Chondrocyte (in vitro differentiated cells): ENCODE results near the gene UBE2U. TPM values are rescaled to one million over a fixed set of nuclear protein-coding genes. Genes with fewer than 3 reads are reported as not detected.

Source experiments
- DNase-seq: peaks from one replicate; pipeline ENCODE4 v3.0.0; 2021; ENCODE audit warnings: mixed read lengths, low spot score
- H3K27ac Mint-ChIP-seq: one replicate; pipeline ENCODE4 v1.8.0; 2021; ENCODE audit warnings: mild to moderate bottlenecking, moderate library complexity, mixed read lengths; ENCODE audit not compliant: unreplicated experiment
- H3K27me3 Mint-ChIP-seq: 2 replicates; pipeline ENCODE4 v1.8.0; 2021; ENCODE audit warnings: low read depth, mixed read lengths
- H3K36me3 Mint-ChIP-seq: 2 replicates; pipeline ENCODE4 v1.8.0; 2021; ENCODE audit warnings: low read depth, mixed read lengths
- H3K4me1 Mint-ChIP-seq: 2 replicates; pipeline ENCODE4 v1.8.0; 2021; ENCODE audit warnings: low read depth, mild to moderate bottlenecking, mixed read lengths
- H3K4me3 Mint-ChIP-seq: one replicate; pipeline ENCODE4 v1.8.0; 2021; ENCODE audit warnings: mild to moderate bottlenecking, moderate library complexity, mixed read lengths; ENCODE audit not compliant: unreplicated experiment
- H3K9me3 Mint-ChIP-seq: 2 replicates; pipeline ENCODE4 v1.8.0; 2021; ENCODE audit warnings: low read depth, mixed read lengths
- total RNA-seq: library from RNA; stranded (reverse); gene quantifications from 3 replicates; pipeline ENCODE4 v1.2.1, GENCODE V29; 2021
- TF ChIP-seq, protein P1 (sequence below): fragments of 200-600 bp; sonication (generic); IDR thresholded peaks from 2 replicates; pipeline ENCODE4 v1.5.0; 2021; ENCODE audit warnings: antibody characterized with exemption, mild to moderate bottlenecking, moderate library complexity

UBE2U gene
- total RNA-seq, 1 donor from 2014 or later: 0.27 TPM

DNA sequence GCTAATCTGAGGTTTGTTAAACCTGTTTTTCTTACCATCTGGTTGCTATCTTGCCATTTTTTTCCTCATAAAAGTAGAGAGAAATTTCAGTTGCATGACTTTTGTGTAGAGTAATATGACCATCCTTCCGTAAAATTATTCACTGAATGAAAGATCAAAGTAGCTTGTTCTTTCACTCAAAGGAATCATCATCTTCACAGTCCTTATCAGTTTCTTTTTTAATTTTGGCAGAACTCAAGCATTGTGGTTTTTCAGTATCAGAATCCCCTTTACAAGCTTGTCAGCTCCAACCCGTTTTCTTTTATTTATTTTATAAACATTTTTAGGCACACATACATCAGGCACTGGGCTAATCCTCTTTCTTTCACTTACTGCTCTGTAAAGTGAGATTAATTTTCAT lies 91.7 kb downstream of the UBE2U start:
- TF ChIP-seq, protein P1, sequence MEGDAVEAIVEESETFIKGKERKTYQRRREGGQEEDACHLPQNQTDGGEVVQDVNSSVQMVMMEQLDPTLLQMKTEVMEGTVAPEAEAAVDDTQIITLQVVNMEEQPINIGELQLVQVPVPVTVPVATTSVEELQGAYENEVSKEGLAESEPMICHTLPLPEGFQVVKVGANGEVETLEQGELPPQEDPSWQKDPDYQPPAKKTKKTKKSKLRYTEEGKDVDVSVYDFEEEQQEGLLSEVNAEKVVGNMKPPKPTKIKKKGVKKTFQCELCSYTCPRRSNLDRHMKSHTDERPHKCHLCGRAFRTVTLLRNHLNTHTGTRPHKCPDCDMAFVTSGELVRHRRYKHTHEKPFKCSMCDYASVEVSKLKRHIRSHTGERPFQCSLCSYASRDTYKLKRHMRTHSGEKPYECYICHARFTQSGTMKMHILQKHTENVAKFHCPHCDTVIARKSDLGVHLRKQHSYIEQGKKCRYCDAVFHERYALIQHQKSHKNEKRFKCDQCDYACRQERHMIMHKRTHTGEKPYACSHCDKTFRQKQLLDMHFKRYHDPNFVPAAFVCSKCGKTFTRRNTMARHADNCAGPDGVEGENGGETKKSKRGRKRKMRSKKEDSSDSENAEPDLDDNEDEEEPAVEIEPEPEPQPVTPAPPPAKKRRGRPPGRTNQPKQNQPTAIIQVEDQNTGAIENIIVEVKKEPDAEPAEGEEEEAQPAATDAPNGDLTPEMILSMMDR: no peak
- peaks cover 21% of the 10 kb centered on the region for H3K9me3 Mint-ChIP-seq
- no peak for DNase-seq
- H3K36me3 Mint-ChIP-seq: peaks cover 4% of the 10 kb centered on the region
- H3K27ac Mint-ChIP-seq: no peak overlapping the region
- no peaks in the 10 kb centered on the region for H3K4me1 Mint-ChIP-seq
- peaks cover 5% of the 10 kb centered on the region for H3K27me3 Mint-ChIP-seq
- H3K4me3 Mint-ChIP-seq: no peak overlapping the region

DNA sequence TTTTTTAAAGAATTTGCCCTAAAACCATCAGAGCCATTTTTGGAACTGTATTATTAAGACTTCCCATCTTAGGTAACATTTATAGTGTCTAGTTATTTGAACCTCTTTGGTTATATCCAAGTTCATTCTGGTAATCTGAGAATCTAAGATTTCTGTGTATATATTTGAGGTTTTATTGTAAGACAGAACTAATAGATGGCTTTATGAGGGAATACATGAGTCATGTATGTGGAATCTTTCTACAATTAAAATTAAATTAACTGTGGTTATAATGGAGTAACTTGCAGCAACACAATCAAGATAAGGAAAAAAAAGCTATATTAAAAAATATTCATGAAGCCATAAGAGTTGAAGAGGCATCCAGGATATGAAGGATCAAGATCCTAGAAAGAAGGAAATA lies 92.1 kb downstream of the UBE2U start:
- H3K27me3 Mint-ChIP-seq: peaks cover 5% of the 10 kb centered on the region
- H3K4me3 Mint-ChIP-seq: no peak overlapping the region
- H3K9me3 Mint-ChIP-seq: peaks cover 21% of the 10 kb centered on the region
- no peak for DNase-seq
- H3K4me1 Mint-ChIP-seq: no peaks in the 10 kb centered on the region
- TF ChIP-seq, protein P1: no peak
- H3K36me3 Mint-ChIP-seq: peaks cover 4% of the 10 kb centered on the region
- no peak overlapping the region for H3K27ac Mint-ChIP-seq

DNA sequence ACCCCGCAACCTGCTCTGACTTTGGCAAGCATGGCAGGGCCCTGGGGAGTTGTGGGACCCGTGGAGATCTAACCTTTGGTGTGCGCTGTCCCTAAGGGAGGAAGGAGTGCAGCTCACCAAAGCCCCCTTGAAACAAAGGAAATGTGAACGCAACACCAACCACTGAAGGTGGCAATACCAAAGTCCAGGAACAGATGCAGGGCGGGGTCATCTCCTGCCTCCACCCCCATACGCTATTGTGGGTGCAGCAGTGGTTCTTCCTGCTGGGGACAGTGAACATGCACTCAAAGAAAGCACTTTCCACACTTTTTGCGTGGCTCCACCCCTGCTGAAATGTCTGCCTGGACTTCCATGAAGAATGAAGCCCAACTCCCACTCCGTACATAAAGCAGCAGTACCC lies 93.0 kb downstream of the UBE2U start:
- no peak for DNase-seq
- peaks cover 5% of the 10 kb centered on the region for H3K27me3 Mint-ChIP-seq
- H3K4me1 Mint-ChIP-seq: no peaks in the 10 kb centered on the region
- no peak overlapping the region for H3K4me3 Mint-ChIP-seq
- H3K9me3 Mint-ChIP-seq: peaks cover 19% of the 10 kb centered on the region
- no peak overlapping the region for H3K27ac Mint-ChIP-seq
- TF ChIP-seq, protein P1: no peak
- H3K36me3 Mint-ChIP-seq: peaks cover 4% of the 10 kb centered on the region

DNA sequence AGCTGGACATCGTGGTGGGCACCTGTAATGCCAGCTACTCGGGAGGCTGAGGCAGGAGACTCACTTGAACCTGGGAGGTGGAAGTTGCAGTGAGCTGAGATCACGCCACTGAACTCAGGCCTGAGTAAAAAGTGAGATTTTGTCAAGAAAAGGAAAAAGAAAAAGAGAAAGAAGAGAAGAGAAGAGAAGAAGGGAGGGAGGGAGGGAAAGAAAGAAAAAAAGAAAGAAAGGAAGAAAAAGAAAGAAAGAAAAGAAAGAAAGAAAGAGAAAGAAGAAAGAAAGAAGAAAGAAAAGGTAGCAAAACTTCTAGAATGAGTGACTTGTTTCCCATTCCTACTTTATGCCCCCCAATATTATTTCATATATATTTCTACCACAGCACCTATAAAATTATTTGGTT lies 98.8 kb downstream of the UBE2U start:
- no peaks in the 10 kb centered on the region for H3K4me1 Mint-ChIP-seq
- peaks cover under 1% of the 10 kb centered on the region for H3K27me3 Mint-ChIP-seq
- no peak overlapping the region for H3K4me3 Mint-ChIP-seq
- DNase-seq: no peak
- peaks cover 3% of the 10 kb centered on the region for H3K36me3 Mint-ChIP-seq
- TF ChIP-seq, protein P1: no peak
- no peak overlapping the region for H3K27ac Mint-ChIP-seq
- peaks cover 12% of the 10 kb centered on the region for H3K9me3 Mint-ChIP-seq

DNA sequence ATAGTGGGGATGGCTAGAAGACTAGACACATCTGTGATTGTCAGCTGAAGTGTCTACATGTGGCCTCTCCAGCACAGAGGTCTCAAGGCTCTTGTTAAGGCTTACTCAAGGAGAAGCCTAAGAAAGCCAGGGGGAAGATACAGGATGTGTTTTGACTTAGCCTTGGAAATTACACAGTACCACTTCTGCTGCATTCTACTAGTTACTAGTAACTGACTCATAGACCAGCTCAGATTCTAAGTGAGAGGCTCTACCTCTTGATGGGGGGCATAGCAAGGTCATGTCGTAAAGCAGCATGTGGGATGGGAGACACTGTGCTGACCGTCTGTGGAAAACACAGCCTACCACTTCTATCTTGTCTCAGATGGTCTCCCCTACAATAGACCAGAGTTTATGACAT lies 99.5 kb downstream of the UBE2U start:
- Mint-ChIP-seq H3K4me3 (no peak overlapping the region), H3K36me3 (peaks cover 1% of the 10 kb centered on the region), H3K4me1 (no peaks in the 10 kb centered on the region), H3K27ac (no peak overlapping the region), H3K27me3 (peaks cover 1% of the 10 kb centered on the region), H3K9me3 (peaks cover 6% of the 10 kb centered on the region)
- TF ChIP-seq, protein P1: no peak
- DNase-seq: no peak
